Sigmoid colon (tissue), 4 donors: ENCODE data around the gene PTCH1.

Experiments used
- EP300 ChIP-seq, 4 donors: sonication (generic); formaldehyde crosslinking; IDR thresholded peaks; one replicate each; pipeline ENCODE4 v1.6.1; 2017; ENCODE audit warnings: antibody characterized with exemption in 4 of 4
- POLR2A ChIP-seq, 2 donors: fragments of 450-650 bp; IDR thresholded peaks; one replicate each; pipeline ENCODE4 v1.6.1; 2016; ENCODE audit warnings: antibody characterized with exemption in 2 of 2, mild to moderate bottlenecking in 2 of 2, moderate library complexity in 2 of 2

- TF ChIP-seq EP300 (IDR thresholded peaks at IDR 0.05): no peak
- TF ChIP-seq POLR2A (IDR thresholded peaks at IDR 0.05): no peak
Measured at GRCh38 chr9:95422650-95423049, 94.1 kb downstream of the PTCH1 start.
